SKM-1 (cell line): Measurements from ENCODE around the gene CBLB.

Experiments
- DNase-seq: peaks from one replicate; lab custom pipeline; 2025; ENCODE audit not compliant: unreplicated experiment; lab: John Stamatoyannopoulos, UW

CBLB gene

GRCh38 chr3:105715372-105715771, 153.4 kb downstream of the CBLB start:
- DNase-seq, result no peak

- DNase-seq, result no peak
Observed at GRCh38 chr3:105714453-105714852, 154.4 kb downstream of the CBLB start.

GRCh38 chr3:105708980-105709379, 159.8 kb downstream of the CBLB start:
- no peak for DNase-seq

- DNase-seq, result no peak
Observed at GRCh38 chr3:105707009-105707408, 161.8 kb downstream of the CBLB start.

GRCh38 chr3:105704726-105705410, 163.9 kb downstream of the CBLB start:
- DNase-seq, result no peak

- no peak for DNase-seq
Observed at GRCh38 chr3:105700575-105700974, 168.2 kb downstream of the CBLB start.

- DNase-seq, result no peak
Observed at GRCh38 chr3:105691633-105692032, 177.2 kb downstream of the CBLB start.

GRCh38 chr3:105691053-105691452, 177.8 kb downstream of the CBLB start:
- no peak for DNase-seq

- DNase-seq, result no peak
Observed at GRCh38 chr3:105688821-105689220, 180.0 kb downstream of the CBLB start.

GRCh38 chr3:105686278-105686897, 182.4 kb downstream of the CBLB start:
- no peak for DNase-seq

GRCh38 chr3:105679951-105680350, 188.9 kb downstream of the CBLB start:
- DNase-seq, result no peak

GRCh38 chr3:105678017-105678416, 190.8 kb downstream of the CBLB start:
- DNase-seq, result no peak

GRCh38 chr3:105676621-105677300, 192.1 kb downstream of the CBLB start:
- DNase-seq, result no peak

- DNase-seq, result no peak
Observed at GRCh38 chr3:105674437-105675065, 194.3 kb downstream of the CBLB start.

- no peak for DNase-seq
Observed at GRCh38 chr3:105672996-105673395, 195.8 kb downstream of the CBLB start.

- no peak for DNase-seq
Observed at GRCh38 chr3:105662306-105662705, 206.5 kb downstream of the CBLB start.

- no peak for DNase-seq
Observed at GRCh38 chr3:105661461-105661860, 207.4 kb downstream of the CBLB start.

GRCh38 chr3:105656651-105657504, 211.9 kb downstream of the CBLB start:
- no peak for DNase-seq

- DNase-seq, result no peak
Observed at GRCh38 chr3:105653868-105654267, 214.9 kb downstream of the CBLB start.

GRCh38 chr3:105653166-105653565, 215.6 kb downstream of the CBLB start:
- DNase-seq, result no peak

GRCh38 chr3:105649480-105649879, 219.3 kb downstream of the CBLB start:
- no peak for DNase-seq
